HCT116 (cell line): ENCODE results near the gene CENPL. TPM values are rescaled to one million over a fixed set of nuclear protein-coding genes. Genes with fewer than 3 reads are reported as not detected.

Experiments
- ATAC-seq: fragments of 200-7000 bp; cut with Tn5 transposase; 2 replicates; pipeline ENCODE4 v1.9.1; 2020; ENCODE audit warnings: mild to moderate bottlenecking, moderate library complexity
- BruUV-seq: library from RNA; stranded (reverse); fragments of 400-500 nt; replicated peaks from 2 replicates; lab custom pipeline; 2021; lab: Mats Ljungman, UMichigan
- CTCF ChIA-PET: fragments of 300-600 bp; sonication (Branson Sonifier 250); formaldehyde crosslinking; loops from one replicate; lab custom pipeline; 2021; ENCODE audit warnings: antibody characterized with exemption; lab: Charles Lee
- POLR2A ChIA-PET: fragments of 300-600, 350-600 bp; sonication (Branson Sonifier 250); formaldehyde crosslinking; loops from one replicate; lab custom pipeline; 2021; ENCODE audit warnings: antibody characterized with exemption; lab: Charles Lee
- RAD21 ChIA-PET, 2 experiments: fragments of 300-600 bp; sonication (Branson Sonifier 250); formaldehyde crosslinking; loops; one replicate each; lab custom pipeline; 2023; ENCODE audit warnings: low total read pairs in 2 of 2; ENCODE audit not compliant: uncharacterized antibody in 2 of 2, unreplicated experiment in 2 of 2, low non-redundant PET in 1 of 2; lab: Charles Lee
- DNase-seq: peaks from one replicate; pipeline ENCODE4 v3.0.0-alpha.2; 2010; ENCODE audit warnings: low read depth, low spot score
- H2AFZ ChIP-seq: fragments of 200-600 bp; shearing (Covaris generic), sonication (generic); 2 replicates; pipeline ENCODE4 v1.6.1; 2017; ENCODE audit warnings: low read depth, mixed run types, mixed read lengths, antibody characterized with exemption, low read length; ENCODE audit not compliant: poor library complexity, severe bottlenecking
- H3K27ac ChIP-seq: 2 replicates; pipeline ENCODE4 v1.5.1; 2012; ENCODE audit warnings: low read depth, low read length
- H3K27me3 ChIP-seq: fragments of 200-600 bp; sonication (generic); 2 replicates; pipeline ENCODE4 v1.6.1; 2016; ENCODE audit warnings: mixed run types, low read length, mixed read lengths; ENCODE audit not compliant: insufficient read depth
- H3K36me3 ChIP-seq, 2 experiments: fragments of 200-500 bp in 1 of 2; fragments of 200-600 bp in 1 of 2; sonication (Bioruptor generic) in 1 of 2; sonication (generic) in 1 of 2; 2 replicates each; pipeline versions ENCODE4 v1.5.1 to v1.6.1; 2014 to 2016; ENCODE audit warnings: low read length in 2 of 2, inconsistent platforms in 1 of 2, mixed read lengths in 1 of 2, mixed run types in 1 of 2; ENCODE audit not compliant: insufficient read depth in 2 of 2, control insufficient read depth in 1 of 2
- H3K4me1 ChIP-seq, 2 experiments: fragments of 200-600 bp in 1 of 2; sonication (generic) in 1 of 2; 2 replicates each; pipeline versions ENCODE4 v1.5.1 to v1.6.1; 2012 to 2017; ENCODE audit warnings: low read length in 2 of 2, inconsistent platforms in 1 of 2, mild to moderate bottlenecking in 1 of 2, mixed read lengths in 1 of 2, mixed run types in 1 of 2, moderate library complexity in 1 of 2; ENCODE audit not compliant: insufficient read depth in 2 of 2, control insufficient read depth in 1 of 2
- H3K4me2 ChIP-seq: fragments of 200-600 bp; sonication (generic); 2 replicates; pipeline ENCODE4 v1.6.1; 2017; ENCODE audit warnings: mixed run types, low read length, mixed read lengths
- H3K4me3 ChIP-seq, 2 experiments: fragments of 200-600 bp in 1 of 2; sonication (generic) in 1 of 2; replicated peaks in 1 of 2; 2 replicates each; pipeline ENCODE4 v1.5.1; 2011 to 2016; ENCODE audit warnings: low read length in 2 of 2, control low read depth in 1 of 2, low read depth in 1 of 2, mild to moderate bottlenecking in 1 of 2, mixed read lengths in 1 of 2, mixed run types in 1 of 2
- H3K79me2 ChIP-seq: fragments of 200-600 bp; sonication (generic); 2 replicates; pipeline ENCODE4 v1.6.1; 2017; ENCODE audit warnings: mild to moderate bottlenecking, mixed run types, low read length, moderate library complexity, mixed read lengths; ENCODE audit not compliant: insufficient read depth
- H3K9ac ChIP-seq: fragments of 200-600 bp; sonication (generic); 2 replicates; pipeline ENCODE4 v1.6.1; 2016; ENCODE audit warnings: low read length, mixed read lengths
- H3K9me2 ChIP-seq: fragments of 200-600 bp; sonication (generic), shearing (Covaris generic); 2 replicates; pipeline ENCODE4 v1.6.1; 2017; ENCODE audit warnings: mixed run types, mild to moderate bottlenecking, moderate library complexity; ENCODE audit not compliant: insufficient read depth
- H3K9me3 ChIP-seq, 2 experiments: fragments of 200-500 bp in 1 of 2; fragments of 200-600 bp in 1 of 2; sonication (Bioruptor generic) in 1 of 2; sonication (generic) in 1 of 2; 2 replicates each; pipeline ENCODE4 v1.6.1; 2014 to 2017; ENCODE audit warnings: low read length in 2 of 2, mixed read lengths in 2 of 2, inconsistent platforms in 1 of 2, low read depth in 1 of 2, mild to moderate bottlenecking in 1 of 2, mixed run types in 1 of 2, moderate library complexity in 1 of 2; ENCODE audit not compliant: control insufficient read depth in 1 of 2, insufficient read depth in 1 of 2
- H4K20me1 ChIP-seq: fragments of 200-600 bp; sonication (generic), shearing (Covaris generic); 2 replicates; pipeline ENCODE4 v1.6.1; 2017; ENCODE audit warnings: mixed run types, mild to moderate bottlenecking, moderate library complexity; ENCODE audit not compliant: insufficient read depth
- CBX3 ChIP-seq: IDR thresholded peaks from 2 replicates; pipeline ENCODE4 v1.6.1; 2012; ENCODE audit warnings: low read depth
- CEBPB ChIP-seq: IDR thresholded peaks from 2 replicates; pipeline ENCODE4 v1.6.1; 2012; ENCODE audit warnings: low read depth
- EZH2phosphoT487 ChIP-seq: fragments of 200-600 bp; IDR thresholded peaks from 2 replicates; pipeline ENCODE4 v1.6.1; 2018; ENCODE audit warnings: antibody characterized with exemption, borderline replicate concordance
- JUND ChIP-seq: IDR thresholded peaks from 2 replicates; pipeline ENCODE4 v1.6.1; 2012
- POLR2A ChIP-seq: IDR thresholded peaks from 2 replicates; pipeline ENCODE4 v1.7.0; 2011; ENCODE audit warnings: borderline replicate concordance; ENCODE audit not compliant: insufficient read depth, insufficient read length; ENCODE audit errors: extremely low read depth
- TCF7L2 ChIP-seq: IDR thresholded peaks from 2 replicates; pipeline ENCODE4 v1.7.0; 2011; ENCODE audit warnings: borderline replicate concordance, inconsistent platforms; ENCODE audit not compliant: insufficient read depth, insufficient read length; ENCODE audit errors: extremely low read depth
- YY1 ChIP-seq: IDR thresholded peaks from 2 replicates; pipeline ENCODE4 v1.6.1; 2011; ENCODE audit warnings: low read length, low read depth, moderate library complexity, mild to moderate bottlenecking; ENCODE audit not compliant: insufficient replicate concordance; ENCODE audit errors: extremely low read depth
- intact Hi-C: fragments of 100-400 bp; cut with micrococcal nuclease; formaldehyde crosslinking; loops from 2 replicates; pipeline ENCODE4 v1.10.0; 2022
- total RNA-seq: library from RNA; stranded (reverse); gene quantifications from one replicate; pipeline ENCODE4 v1.2.1, GENCODE V29; 2021; ENCODE audit not compliant: unreplicated experiment
- TF ChIP-seq, protein P1 (sequence below): IDR thresholded peaks from 2 replicates; pipeline ENCODE4 v1.6.1; 2012
- TF ChIP-seq, protein P2 (sequence below), 3 experiments: fragments of 200-600 bp in 1 of 3; sonication (generic) in 1 of 3; IDR thresholded peaks in 2 of 3; conservative IDR thresholded peaks in 1 of 3; 2 replicates each; pipeline ENCODE4 v1.5.1; 2012 to 2017; ENCODE audit warnings: low read depth in 2 of 3, low read length in 2 of 3, antibody characterized with exemption in 1 of 3, borderline replicate concordance in 1 of 3, control low read depth in 1 of 3, mild to moderate bottlenecking in 1 of 3, mixed read lengths in 1 of 3, mixed run types in 1 of 3, moderate library complexity in 1 of 3; ENCODE audit not compliant: insufficient read depth in 1 of 3
- TF ChIP-seq, protein P3 (sequence below): IDR thresholded peaks from 2 replicates; pipeline ENCODE4 v1.6.1; 2012; ENCODE audit warnings: low read depth

Gene CENPL
- total RNA-seq, 1 experiment from 2014 or later, result 20.3 TPM

DNA sequence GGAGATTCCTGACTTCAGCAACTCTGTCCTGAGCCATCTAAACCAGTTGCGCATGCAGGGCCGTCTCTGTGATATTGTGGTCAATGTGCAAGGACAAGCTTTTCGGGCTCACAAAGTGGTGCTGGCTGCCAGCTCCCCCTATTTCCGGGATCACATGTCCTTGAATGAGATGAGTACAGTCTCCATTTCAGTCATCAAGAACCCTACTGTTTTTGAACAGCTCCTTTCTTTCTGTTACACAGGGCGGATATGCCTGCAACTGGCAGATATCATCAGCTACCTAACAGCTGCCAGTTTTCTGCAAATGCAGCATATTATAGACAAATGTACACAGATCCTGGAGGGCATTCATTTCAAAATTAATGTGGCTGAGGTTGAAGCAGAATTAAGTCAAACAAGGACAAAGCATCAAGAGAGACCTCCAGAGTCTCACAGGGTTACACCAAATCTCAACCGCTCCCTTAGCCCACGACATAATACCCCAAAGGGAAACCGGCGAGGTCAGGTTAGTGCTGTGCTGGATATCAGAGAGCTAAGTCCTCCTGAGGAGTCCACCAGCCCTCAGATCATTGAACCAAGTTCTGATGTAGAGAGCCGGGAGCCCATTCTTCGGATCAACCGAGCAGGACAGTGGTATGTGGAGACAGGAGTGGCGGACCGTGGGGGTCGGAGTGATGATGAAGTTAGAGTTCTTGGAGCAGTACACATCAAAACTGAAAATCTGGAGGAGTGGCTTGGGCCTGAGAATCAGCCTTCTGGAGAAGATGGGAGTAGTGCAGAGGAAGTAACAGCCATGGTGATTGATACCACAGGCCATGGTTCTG lies 45.8 kb upstream of the CENPL start:
- H3K27ac ChIP-seq, result no peak overlapping the region
- no peaks in the 10 kb centered on the region for H3K9me2 ChIP-seq
- CTCF ChIA-PET, result no interaction called here
- RAD21 ChIA-PET, result no interaction called here
- H3K79me2 ChIP-seq, result peaks cover 23% of the 10 kb centered on the region
- TF ChIP-seq, protein P1, sequence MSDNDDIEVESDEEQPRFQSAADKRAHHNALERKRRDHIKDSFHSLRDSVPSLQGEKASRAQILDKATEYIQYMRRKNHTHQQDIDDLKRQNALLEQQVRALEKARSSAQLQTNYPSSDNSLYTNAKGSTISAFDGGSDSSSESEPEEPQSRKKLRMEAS, result no peak
- TF ChIP-seq JUND (no peak), EZH2phosphoT487 (no peak)
- H3K4me3 ChIP-seq, result no peak overlapping the region
- H3K9me3 ChIP-seq, result no peaks in the 10 kb centered on the region
- H3K36me3 ChIP-seq, result peaks cover 15 to 22% of the 10 kb centered on the region in 2 experiments
- intact Hi-C loops, result no loop called here
- DNase-seq (no peak), ATAC-seq (no peak)
- peaks cover 11 to 24% of the 10 kb centered on the region in 2 experiments; a peak in 3 of 4 replicates for H3K4me1 ChIP-seq
- H2AFZ ChIP-seq, result no peak overlapping the region
- no TSS peak for BruUV-seq
- H3K27me3 ChIP-seq, result no peaks in the 10 kb centered on the region
- H3K9ac ChIP-seq, result no peak overlapping the region
- peaks cover 12% of the 10 kb centered on the region; the same call in 1 of the 2 replicates for H4K20me1 ChIP-seq
- H3K4me2 ChIP-seq, result no peak overlapping the region
- POLR2A ChIA-PET, result no interaction called here

DNA sequence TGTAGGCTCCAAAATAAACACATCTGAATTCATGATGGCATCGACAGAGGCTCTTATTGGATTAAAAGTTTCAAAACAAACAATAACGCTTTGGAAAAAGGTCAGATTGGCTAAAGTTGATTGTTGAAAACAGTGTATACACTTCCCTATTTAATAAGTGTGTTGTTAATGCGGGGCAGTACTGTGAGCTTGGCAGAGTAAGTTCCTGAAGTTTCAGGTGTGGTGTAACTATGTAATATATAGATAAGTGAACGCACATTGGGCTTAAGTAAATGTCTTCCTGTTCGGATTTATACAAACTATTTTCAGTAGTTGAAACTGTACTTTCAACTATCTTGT lies 44.3 kb upstream of the CENPL start:
- ChIA-PET RAD21 (no interaction called here), CTCF (no interaction called here), POLR2A (interaction anchor here (1.4 to 1.9 kb wide), 5 partner anchors 8 to 1130 kb away, joined by 3 to 11 read pairs (median 8); no protein-coding TSS in a partner anchor)
- peaks cover 11 to 32% of the 10 kb centered on the region in 2 experiments; a peak in 3 of 4 replicates for H3K4me1 ChIP-seq
- no peaks in the 10 kb centered on the region for H3K9me2 ChIP-seq
- peak overlapping the region; percentile 85 for H3K27ac ChIP-seq
- peaks cover 28 to 37% of the 10 kb centered on the region in 2 experiments for H3K36me3 ChIP-seq
- H3K4me2 ChIP-seq, result peak overlapping the region; percentile 95
- no peak for DNase-seq
- peak overlapping the region; percentile 69 for H2AFZ ChIP-seq
- H3K4me3 ChIP-seq, result peak overlapping the region; percentile 69 to 94
- TF ChIP-seq CBX3 (no peak), TCF7L2 (no peak), POLR2A (no peak), CEBPB (no peak), YY1 (no peak), JUND (no peak), EZH2phosphoT487 (no peak)
- TF ChIP-seq, protein P1, result no peak
- TF ChIP-seq, protein P2, sequence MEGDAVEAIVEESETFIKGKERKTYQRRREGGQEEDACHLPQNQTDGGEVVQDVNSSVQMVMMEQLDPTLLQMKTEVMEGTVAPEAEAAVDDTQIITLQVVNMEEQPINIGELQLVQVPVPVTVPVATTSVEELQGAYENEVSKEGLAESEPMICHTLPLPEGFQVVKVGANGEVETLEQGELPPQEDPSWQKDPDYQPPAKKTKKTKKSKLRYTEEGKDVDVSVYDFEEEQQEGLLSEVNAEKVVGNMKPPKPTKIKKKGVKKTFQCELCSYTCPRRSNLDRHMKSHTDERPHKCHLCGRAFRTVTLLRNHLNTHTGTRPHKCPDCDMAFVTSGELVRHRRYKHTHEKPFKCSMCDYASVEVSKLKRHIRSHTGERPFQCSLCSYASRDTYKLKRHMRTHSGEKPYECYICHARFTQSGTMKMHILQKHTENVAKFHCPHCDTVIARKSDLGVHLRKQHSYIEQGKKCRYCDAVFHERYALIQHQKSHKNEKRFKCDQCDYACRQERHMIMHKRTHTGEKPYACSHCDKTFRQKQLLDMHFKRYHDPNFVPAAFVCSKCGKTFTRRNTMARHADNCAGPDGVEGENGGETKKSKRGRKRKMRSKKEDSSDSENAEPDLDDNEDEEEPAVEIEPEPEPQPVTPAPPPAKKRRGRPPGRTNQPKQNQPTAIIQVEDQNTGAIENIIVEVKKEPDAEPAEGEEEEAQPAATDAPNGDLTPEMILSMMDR (IDR thresholded peaks at IDR 0.05 in 2 of 3, conservative IDR thresholded peaks at IDR 0.05 in 1 of 3; ENCODE audit: borderline replicate concordance in 1 of 3, insufficient read depth in 1 of 3, low read depth in 2 of 3, low read length in 2 of 3), result no peak
- TF ChIP-seq, protein P3, sequence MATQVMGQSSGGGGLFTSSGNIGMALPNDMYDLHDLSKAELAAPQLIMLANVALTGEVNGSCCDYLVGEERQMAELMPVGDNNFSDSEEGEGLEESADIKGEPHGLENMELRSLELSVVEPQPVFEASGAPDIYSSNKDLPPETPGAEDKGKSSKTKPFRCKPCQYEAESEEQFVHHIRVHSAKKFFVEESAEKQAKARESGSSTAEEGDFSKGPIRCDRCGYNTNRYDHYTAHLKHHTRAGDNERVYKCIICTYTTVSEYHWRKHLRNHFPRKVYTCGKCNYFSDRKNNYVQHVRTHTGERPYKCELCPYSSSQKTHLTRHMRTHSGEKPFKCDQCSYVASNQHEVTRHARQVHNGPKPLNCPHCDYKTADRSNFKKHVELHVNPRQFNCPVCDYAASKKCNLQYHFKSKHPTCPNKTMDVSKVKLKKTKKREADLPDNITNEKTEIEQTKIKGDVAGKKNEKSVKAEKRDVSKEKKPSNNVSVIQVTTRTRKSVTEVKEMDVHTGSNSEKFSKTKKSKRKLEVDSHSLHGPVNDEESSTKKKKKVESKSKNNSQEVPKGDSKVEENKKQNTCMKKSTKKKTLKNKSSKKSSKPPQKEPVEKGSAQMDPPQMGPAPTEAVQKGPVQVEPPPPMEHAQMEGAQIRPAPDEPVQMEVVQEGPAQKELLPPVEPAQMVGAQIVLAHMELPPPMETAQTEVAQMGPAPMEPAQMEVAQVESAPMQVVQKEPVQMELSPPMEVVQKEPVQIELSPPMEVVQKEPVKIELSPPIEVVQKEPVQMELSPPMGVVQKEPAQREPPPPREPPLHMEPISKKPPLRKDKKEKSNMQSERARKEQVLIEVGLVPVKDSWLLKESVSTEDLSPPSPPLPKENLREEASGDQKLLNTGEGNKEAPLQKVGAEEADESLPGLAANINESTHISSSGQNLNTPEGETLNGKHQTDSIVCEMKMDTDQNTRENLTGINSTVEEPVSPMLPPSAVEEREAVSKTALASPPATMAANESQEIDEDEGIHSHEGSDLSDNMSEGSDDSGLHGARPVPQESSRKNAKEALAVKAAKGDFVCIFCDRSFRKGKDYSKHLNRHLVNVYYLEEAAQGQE, result no peak
- BruUV-seq, result TSS peak; percentile 66
- no peak for ATAC-seq
- H3K79me2 ChIP-seq, result peaks cover 38% of the 10 kb centered on the region
- no peaks in the 10 kb centered on the region for H3K9me3 ChIP-seq
- intact Hi-C loops, result loop anchor here (2.0 to 10.0 kb wide), 2 partner anchors 206 to 346 kb away; no protein-coding TSS in a partner anchor
- H4K20me1 ChIP-seq, result peaks cover 26% of the 10 kb centered on the region; the same call in 1 of the 2 replicates
- no peaks in the 10 kb centered on the region for H3K27me3 ChIP-seq
- H3K9ac ChIP-seq, result peak overlapping the region; percentile 76
